HepG2 (cell line): ENCODE data around the gene MTX3. TPM values are rescaled to one million over a fixed set of nuclear protein-coding genes. Genes with fewer than 3 reads are reported as not detected.

ENCODE experiments used
- CCDC6 ChIP-seq: sonication (generic); formaldehyde crosslinking; IDR thresholded peaks from 2 replicates; pipeline ENCODE4 v1.8.1; 2022; ENCODE audit warnings: mild to moderate bottlenecking, missing genetic modification reagents, moderate library complexity
- CTCF ChIP-seq: sonication (generic); formaldehyde crosslinking; IDR thresholded peaks from 2 replicates; pipeline ENCODE4 v1.5.0; 2020; ENCODE audit warnings: mild to moderate bottlenecking, missing genetic modification reagents, moderate library complexity
- EEA1 ChIP-seq: sonication (generic); formaldehyde crosslinking; IDR thresholded peaks from 2 replicates; pipeline ENCODE4 v1.5.1; 2020; ENCODE audit warnings: mild to moderate bottlenecking, missing genetic modification reagents, borderline replicate concordance
- RBM39 ChIP-seq: fragments of 200-400 bp; formaldehyde crosslinking; IDR thresholded peaks from one replicate; pipeline ENCODE4 v1.6.1; 2018; ENCODE audit warnings: antibody characterized with exemption, mild to moderate bottlenecking, low read depth, low read length; ENCODE audit not compliant: poor library complexity, severe bottlenecking
- RXRB ChIP-seq: IDR thresholded peaks from 2 replicates; pipeline ENCODE4 v1.6.1; 2016; ENCODE audit warnings: borderline replicate concordance, missing genetic modification reagents, missing compliant biosample characterization
- SIX4 ChIP-seq: sonication (generic); formaldehyde crosslinking; IDR thresholded peaks from 2 replicates; pipeline ENCODE4 v1.4.0; 2020; ENCODE audit warnings: missing genetic modification reagents
- ZNF33A ChIP-seq: sonication (generic); formaldehyde crosslinking; IDR thresholded peaks from 2 replicates; pipeline ENCODE4 v1.5.1; 2020; ENCODE audit warnings: missing genetic modification reagents, mild to moderate bottlenecking, moderate library complexity, borderline replicate concordance
- ZNF547 ChIP-seq: sonication (generic); formaldehyde crosslinking; IDR thresholded peaks from 2 replicates; pipeline ENCODE4 v1.5.1; 2020; ENCODE audit warnings: mild to moderate bottlenecking, missing genetic modification reagents
- ZNF549 ChIP-seq: sonication (generic); formaldehyde crosslinking; IDR thresholded peaks from 2 replicates; pipeline ENCODE4 v1.5.0; 2020; ENCODE audit warnings: missing genetic modification reagents
- ZNF83 ChIP-seq: sonication (generic); formaldehyde crosslinking; IDR thresholded peaks from 2 replicates; pipeline ENCODE4 v1.4.0; 2020; ENCODE audit warnings: missing genetic modification reagents, mild to moderate bottlenecking, borderline replicate concordance
- ZNF841 ChIP-seq: sonication (generic); formaldehyde crosslinking; IDR thresholded peaks from 2 replicates; pipeline ENCODE4 v1.8.1; 2023; ENCODE audit warnings: missing genetic modification reagents, borderline replicate concordance
- polyA plus RNA-seq, 8 experiments: library from polyadenylated mRNA; depleted of rRNA in 3 of 8; stranded (reverse) in 7 of 8; unstranded in 1 of 8; fragments of >200 nt; fragmentation: Illumina TruSeq in 4 of 8; extraction: Trizol in 4 of 8; gene quantifications; 2 replicates each; pipeline versions ENCODE4 v1.2.1 to v1.2.3, GENCODE V29; 2011 to 2016; ENCODE audit warnings: low read depth in 4 of 8, missing spikeins in 1 of 8, mixed read lengths in 1 of 8; ENCODE audit not compliant: insufficient read depth in 1 of 8
- total RNA-seq, 5 experiments: library from RNA; depleted of rRNA; stranded (reverse); fragments of >200 nt; fragmentation: Illumina TruSeq; extraction: Trizol; gene quantifications; 2 replicates each; pipeline ENCODE4 v1.2.3, GENCODE V29; 2016; ENCODE audit warnings: low read depth in 1 of 5
- TF ChIP-seq, protein P1 (sequence below): sonication (generic); formaldehyde crosslinking; IDR thresholded peaks from 2 replicates; pipeline ENCODE4 v1.4.0; 2020; ENCODE audit warnings: missing genetic modification reagents
- TF ChIP-seq, protein P2 (sequence below): sonication (generic); formaldehyde crosslinking; IDR thresholded peaks from 2 replicates; pipeline ENCODE4 v1.5.1; 2020; ENCODE audit warnings: mild to moderate bottlenecking, missing genetic modification reagents
- TF ChIP-seq, protein P3 (sequence below): sonication (generic); formaldehyde crosslinking; IDR thresholded peaks from 2 replicates; pipeline ENCODE4 v1.4.0; 2020; ENCODE audit warnings: missing genetic modification reagents

The MTX3 gene
- total and polyA plus RNA-seq, 2 of the 13 experiments (the other 11 are each of a cell fraction or from before 2014, with no cell fraction given) = 9.9 to 16.7 TPM

GRCh38 chr5:79990598-79991507 is at the start of gene MTX3 (continued):
- TF ChIP-seq EEA1 (CRISPR knock-in tag) (peak; percentile 96; the same call in 1 of the 2 replicates), CTCF (CRISPR knock-in tag) (peak; percentile 28; the same call in 1 of the 2 replicates), ZNF547 (CRISPR knock-in tag) (peak; percentile 53; the same call in 1 of the 2 replicates), ZNF549 (no peak), CCDC6 (peak; percentile 57), ZNF33A (CRISPR knock-in tag) (no peak), RXRB (peak; percentile 66; the same call in 1 of the 2 replicates), SIX4 (CRISPR knock-in tag) (no peak), ZNF83 (no peak), ZNF841 (CRISPR knock-in tag) (no peak; the same call in 1 of the 2 replicates), RBM39 (peak; percentile 45)
- TF ChIP-seq, protein P1, sequence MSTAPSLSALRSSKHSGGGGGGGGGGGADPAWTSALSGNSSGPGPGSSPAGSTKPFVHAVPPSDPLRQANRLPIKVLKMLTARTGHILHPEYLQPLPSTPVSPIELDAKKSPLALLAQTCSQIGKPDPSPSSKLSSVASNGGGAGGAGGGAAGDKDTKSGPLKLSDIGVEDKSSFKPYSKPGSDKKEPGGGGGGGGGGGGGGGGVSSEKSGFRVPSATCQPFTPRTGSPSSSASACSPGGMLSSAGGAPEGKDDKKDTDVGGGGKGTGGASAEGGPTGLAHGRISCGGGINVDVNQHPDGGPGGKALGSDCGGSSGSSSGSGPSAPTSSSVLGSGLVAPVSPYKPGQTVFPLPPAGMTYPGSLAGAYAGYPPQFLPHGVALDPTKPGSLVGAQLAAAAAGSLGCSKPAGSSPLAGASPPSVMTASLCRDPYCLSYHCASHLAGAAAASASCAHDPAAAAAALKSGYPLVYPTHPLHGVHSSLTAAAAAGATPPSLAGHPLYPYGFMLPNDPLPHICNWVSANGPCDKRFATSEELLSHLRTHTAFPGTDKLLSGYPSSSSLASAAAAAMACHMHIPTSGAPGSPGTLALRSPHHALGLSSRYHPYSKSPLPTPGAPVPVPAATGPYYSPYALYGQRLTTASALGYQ (CRISPR knock-in tag) = no peak
- TF ChIP-seq, protein P2, sequence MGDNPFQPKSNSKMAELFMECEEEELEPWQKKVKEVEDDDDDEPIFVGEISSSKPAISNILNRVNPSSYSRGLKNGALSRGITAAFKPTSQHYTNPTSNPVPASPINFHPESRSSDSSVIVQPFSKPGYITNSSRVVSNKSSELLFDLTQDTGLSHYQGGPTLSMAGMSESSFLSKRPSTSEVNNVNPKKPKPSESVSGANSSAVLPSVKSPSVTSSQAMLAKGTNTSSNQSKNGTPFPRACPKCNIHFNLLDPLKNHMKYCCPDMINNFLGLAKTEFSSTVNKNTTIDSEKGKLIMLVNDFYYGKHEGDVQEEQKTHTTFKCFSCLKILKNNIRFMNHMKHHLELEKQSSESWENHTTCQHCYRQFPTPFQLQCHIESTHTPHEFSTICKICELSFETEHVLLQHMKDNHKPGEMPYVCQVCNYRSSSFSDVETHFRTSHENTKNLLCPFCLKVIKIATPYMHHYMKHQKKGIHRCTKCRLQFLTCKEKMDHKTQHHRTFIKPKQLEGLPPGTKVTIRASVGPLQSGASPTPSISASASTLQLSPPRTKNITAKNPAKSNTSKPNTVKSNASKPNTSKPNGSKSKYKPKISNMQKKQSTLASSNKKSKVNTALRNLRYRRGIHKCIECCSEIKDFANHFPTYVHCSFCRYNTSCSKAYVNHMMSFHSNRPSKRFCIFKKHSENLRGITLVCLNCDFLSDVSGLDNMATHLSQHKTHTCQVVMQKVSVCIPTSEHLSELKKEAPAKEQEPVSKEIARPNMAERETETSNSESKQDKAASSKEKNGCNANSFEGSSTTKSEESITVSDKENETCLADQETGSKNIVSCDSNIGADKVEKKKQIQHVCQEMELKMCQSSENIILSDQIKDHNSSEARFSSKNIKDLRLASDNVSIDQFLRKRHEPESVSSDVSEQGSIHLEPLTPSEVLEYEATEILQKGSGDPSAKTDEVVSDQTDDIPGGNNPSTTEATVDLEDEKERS (CRISPR knock-in tag) = peak; percentile 40; the same call in 1 of the 2 replicates
- TF ChIP-seq, protein P3, sequence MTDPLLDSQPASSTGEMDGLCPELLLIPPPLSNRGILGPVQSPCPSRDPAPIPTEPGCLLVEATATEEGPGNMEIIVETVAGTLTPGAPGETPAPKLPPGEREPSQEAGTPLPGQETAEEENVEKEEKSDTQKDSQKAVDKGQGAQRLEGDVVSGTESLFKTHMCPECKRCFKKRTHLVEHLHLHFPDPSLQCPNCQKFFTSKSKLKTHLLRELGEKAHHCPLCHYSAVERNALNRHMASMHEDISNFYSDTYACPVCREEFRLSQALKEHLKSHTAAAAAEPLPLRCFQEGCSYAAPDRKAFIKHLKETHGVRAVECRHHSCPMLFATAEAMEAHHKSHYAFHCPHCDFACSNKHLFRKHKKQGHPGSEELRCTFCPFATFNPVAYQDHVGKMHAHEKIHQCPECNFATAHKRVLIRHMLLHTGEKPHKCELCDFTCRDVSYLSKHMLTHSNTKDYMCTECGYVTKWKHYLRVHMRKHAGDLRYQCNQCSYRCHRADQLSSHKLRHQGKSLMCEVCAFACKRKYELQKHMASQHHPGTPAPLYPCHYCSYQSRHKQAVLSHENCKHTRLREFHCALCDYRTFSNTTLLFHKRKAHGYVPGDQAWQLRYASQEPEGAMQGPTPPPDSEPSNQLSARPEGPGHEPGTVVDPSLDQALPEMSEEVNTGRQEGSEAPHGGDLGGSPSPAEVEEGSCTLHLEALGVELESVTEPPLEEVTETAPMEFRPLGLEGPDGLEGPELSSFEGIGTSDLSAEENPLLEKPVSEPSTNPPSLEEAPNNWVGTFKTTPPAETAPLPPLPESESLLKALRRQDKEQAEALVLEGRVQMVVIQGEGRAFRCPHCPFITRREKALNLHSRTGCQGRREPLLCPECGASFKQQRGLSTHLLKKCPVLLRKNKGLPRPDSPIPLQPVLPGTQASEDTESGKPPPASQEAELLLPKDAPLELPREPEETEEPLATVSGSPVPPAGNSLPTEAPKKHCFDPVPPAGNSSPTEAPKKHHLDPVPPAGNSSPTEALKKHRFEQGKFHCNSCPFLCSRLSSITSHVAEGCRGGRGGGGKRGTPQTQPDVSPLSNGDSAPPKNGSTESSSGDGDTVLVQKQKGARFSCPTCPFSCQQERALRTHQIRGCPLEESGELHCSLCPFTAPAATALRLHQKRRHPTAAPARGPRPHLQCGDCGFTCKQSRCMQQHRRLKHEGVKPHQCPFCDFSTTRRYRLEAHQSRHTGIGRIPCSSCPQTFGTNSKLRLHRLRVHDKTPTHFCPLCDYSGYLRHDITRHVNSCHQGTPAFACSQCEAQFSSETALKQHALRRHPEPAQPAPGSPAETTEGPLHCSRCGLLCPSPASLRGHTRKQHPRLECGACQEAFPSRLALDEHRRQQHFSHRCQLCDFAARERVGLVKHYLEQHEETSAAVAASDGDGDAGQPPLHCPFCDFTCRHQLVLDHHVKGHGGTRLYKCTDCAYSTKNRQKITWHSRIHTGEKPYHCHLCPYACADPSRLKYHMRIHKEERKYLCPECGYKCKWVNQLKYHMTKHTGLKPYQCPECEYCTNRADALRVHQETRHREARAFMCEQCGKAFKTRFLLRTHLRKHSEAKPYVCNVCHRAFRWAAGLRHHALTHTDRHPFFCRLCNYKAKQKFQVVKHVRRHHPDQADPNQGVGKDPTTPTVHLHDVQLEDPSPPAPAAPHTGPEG (CRISPR knock-in tag) = no peak
